Measurements from ENCODE around the gene LPCAT1. TPM values are rescaled to one million over a fixed set of nuclear protein-coding genes. Genes with fewer than 3 reads are reported as not detected.

The LPCAT1 gene
- total RNA-seq, 4 donors from 2014 or later, result 23.4 to 45.3 (median 26.8) TPM

DNA sequence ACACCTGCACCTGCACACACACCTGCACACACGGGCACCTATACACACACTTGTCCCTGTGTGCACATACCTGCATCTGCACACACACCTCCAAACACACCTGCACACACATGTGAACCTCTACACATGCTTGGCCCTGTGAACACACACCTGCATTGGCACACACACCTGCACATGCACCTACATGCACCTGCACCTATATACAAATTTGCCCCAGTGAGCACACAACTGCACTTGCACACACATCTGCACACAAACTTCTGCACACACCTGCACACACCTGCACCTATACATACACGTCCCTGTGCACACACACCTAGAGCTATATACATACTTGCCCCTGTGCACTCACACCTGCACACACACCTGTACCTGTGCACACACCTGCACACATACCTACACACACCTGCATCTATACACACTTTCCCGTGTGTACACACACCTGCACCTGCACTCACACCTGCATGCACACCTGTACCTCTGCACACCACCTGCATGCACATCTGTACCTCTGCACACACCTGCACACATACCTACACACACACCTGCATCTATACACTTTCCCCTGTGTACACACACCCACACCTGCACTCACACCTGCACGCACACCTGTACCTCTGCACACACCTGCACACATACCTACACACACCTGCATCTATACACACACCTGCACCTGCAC is 21.5 kb upstream of the LPCAT1 start:
- no peak overlapping the region for H3K4me3 ChIP-seq
- H3K36me3 ChIP-seq, result no peaks in the 10 kb centered on the region
- peaks cover 0 to 8% of the 10 kb centered on the region in 2 donors for H3K27me3 ChIP-seq
- DNase-seq (ENCODE audit: low spot score in 2 of 2), result no peak
- H3K4me1 ChIP-seq, result peaks cover 0 to 34% (median 2%) of the 10 kb centered on the region in 4 donors
- no peaks in the 10 kb centered on the region for H3K9me3 ChIP-seq
- whole genome bisulfite sequencing, 2 donors, result 78 to 87% methylated on average over 4 of the region's 4 CpGs
- TF ChIP-seq POLR2A (IDR thresholded peaks at IDR 0.05), result no peak
- TF ChIP-seq, protein P1, sequence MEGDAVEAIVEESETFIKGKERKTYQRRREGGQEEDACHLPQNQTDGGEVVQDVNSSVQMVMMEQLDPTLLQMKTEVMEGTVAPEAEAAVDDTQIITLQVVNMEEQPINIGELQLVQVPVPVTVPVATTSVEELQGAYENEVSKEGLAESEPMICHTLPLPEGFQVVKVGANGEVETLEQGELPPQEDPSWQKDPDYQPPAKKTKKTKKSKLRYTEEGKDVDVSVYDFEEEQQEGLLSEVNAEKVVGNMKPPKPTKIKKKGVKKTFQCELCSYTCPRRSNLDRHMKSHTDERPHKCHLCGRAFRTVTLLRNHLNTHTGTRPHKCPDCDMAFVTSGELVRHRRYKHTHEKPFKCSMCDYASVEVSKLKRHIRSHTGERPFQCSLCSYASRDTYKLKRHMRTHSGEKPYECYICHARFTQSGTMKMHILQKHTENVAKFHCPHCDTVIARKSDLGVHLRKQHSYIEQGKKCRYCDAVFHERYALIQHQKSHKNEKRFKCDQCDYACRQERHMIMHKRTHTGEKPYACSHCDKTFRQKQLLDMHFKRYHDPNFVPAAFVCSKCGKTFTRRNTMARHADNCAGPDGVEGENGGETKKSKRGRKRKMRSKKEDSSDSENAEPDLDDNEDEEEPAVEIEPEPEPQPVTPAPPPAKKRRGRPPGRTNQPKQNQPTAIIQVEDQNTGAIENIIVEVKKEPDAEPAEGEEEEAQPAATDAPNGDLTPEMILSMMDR (IDR thresholded peaks at IDR 0.05), result no peak
- no peak overlapping the region for H3K27ac ChIP-seq

DNA sequence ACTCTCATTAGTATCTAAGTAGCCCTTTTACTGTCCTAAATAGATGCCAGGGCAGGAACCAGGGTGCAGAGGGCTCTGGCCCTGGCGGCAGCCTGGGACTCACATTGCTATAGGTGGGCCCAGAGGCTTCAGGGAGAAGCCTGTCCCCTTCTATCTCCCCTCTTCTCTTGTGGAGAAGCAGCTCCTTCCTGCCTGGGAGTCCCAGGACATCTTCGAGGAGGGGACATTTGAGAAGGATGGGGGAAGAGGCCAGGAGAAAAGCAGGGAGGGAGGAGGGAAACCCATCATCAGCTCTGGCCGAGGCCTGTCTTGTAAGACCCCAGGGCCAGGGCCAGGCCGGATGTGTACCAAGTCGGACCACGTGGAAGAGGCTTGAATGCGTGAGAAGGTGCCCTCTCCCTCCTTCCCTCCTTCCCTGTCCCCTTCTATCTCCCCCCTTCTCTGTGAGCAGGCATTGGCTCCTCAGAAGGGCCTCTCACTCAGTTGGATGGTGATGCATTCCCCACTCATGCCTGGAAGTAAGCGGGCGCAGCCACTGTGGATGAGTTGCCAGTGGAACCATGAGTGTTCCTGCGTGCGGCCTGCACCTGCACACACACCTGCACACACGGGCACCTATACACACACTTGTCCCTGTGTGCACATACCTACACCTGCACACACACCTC is 20.7 kb upstream of the LPCAT1 start:
- DNase-seq (ENCODE audit: low spot score in 2 of 2), result no peak
- no peaks in the 10 kb centered on the region for H3K36me3 ChIP-seq
- H3K9me3 ChIP-seq, result no peaks in the 10 kb centered on the region
- TF ChIP-seq, protein P1 (IDR thresholded peaks at IDR 0.05), result no peak
- TF ChIP-seq EP300 (IDR thresholded peaks at IDR 0.05) (no peak), POLR2A (IDR thresholded peaks at IDR 0.05) (no peak)
- H3K27me3 ChIP-seq, result peaks cover 0 to 8% of the 10 kb centered on the region in 2 donors
- no peak overlapping the region for H3K4me3 ChIP-seq
- peaks cover 0 to 34% (median 2%) of the 10 kb centered on the region in 4 donors for H3K4me1 ChIP-seq
- 79 to 87% methylated on average over 12 of the region's 12 CpGs for WGBS, 2 donors
- no peak overlapping the region for H3K27ac ChIP-seq

DNA sequence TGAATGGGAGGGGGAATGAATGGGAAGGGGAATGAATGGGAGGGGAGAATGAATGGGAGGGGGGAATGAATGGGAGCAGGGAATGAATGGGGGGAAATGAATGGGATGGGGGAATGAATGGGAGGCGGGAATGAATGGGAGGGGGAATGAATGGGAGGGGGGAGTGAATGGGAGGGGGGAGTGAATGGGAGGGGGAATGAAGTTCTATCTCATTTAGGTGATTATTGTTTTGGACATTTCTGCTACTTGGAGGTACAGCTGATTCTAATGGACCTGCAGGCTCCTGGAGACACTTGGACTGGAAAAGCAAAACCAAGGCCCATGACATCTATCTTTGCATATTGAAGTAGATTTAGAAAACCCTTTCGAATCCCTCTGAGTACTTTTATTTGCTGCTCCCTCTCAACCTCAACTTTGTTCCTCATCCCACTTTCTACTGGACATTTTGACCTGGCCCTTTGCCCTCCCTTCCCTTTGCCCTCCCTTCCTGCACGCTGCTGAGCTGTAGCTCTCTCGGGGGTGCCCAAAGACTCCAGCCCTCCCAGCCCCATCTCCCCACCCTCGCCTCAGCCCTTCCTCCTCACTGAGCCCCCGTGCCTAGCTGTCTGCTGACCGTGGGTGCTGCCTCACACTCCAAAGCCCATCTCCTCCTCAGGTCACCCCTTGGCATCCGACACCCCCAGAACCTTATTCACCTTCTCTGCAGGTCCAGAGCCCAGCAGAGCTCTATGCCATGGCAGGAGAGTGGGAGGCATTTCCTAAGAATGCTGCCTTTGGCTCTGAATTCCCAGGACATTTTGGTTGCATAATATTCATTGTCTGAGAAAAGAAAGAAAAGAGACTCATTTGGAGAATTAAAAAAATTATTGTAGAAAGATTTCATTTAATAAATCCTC is 19.9 kb upstream of the LPCAT1 start:
- Histone ChIP-seq H3K27me3 (peaks cover 0 to under 1% of the 10 kb centered on the region in 2 donors), H3K36me3 (no peaks in the 10 kb centered on the region), H3K4me1 (peaks cover 0 to 34% (median 2%) of the 10 kb centered on the region in 4 donors), H3K9me3 (no peaks in the 10 kb centered on the region), H3K4me3 (no peak overlapping the region), H3K27ac (no peak overlapping the region)
- 75 to 77% methylated on average over 8 of the region's 8 CpGs for WGBS, 2 donors
- DNase-seq (ENCODE audit: low spot score in 2 of 2), result no peak
- TF ChIP-seq POLR2A (IDR thresholded peaks at IDR 0.05) (no peak), EP300 (IDR thresholded peaks at IDR 0.05) (no peak)
- TF ChIP-seq, protein P1 (IDR thresholded peaks at IDR 0.05), result no peak

GRCh38 chr5:1542781-1543180 is 19.0 kb upstream of the LPCAT1 start:
- peak in 1 of 2 donors; percentile 40 for DNase-seq (ENCODE audit: low spot score in 2 of 2)
- Histone ChIP-seq H3K27ac (peak overlapping the region in 2 of 4 donors; percentile 52 to 58), H3K9me3 (no peaks in the 10 kb centered on the region), H3K36me3 (no peaks in the 10 kb centered on the region), H3K27me3 (no peaks in the 10 kb centered on the region), H3K4me3 (no peak overlapping the region), H3K4me1 (peaks cover 0 to 34% (median 2%) of the 10 kb centered on the region in 4 donors)
- TF ChIP-seq, protein P1 (IDR thresholded peaks at IDR 0.05), result no peak
- TF ChIP-seq EP300 (IDR thresholded peaks at IDR 0.05), result peak in 1 of 2 donors; percentile 86
- 63 to 64% methylated on average over 3 of the region's 3 CpGs for WGBS, 2 donors

Measured in tibial nerve (tissue), 4 donors.